Skeletal muscle cell (primary cell): Measurements from ENCODE around the gene ATG16L2.
"Not testable (repeated sequence)": the region's sequence is repeated elsewhere in the genome, so short reads cannot be mapped to it uniquely, and the experiment has no call there.

ENCODE experiments used
- DNase-seq: peaks from one replicate; pipeline ENCODE4 v3.0.0-alpha.2; 2010; ENCODE audit warnings: low read depth
- H3K4me3 ChIP-seq: 2 replicates; pipeline ENCODE4 v1.5.1; 2011; ENCODE audit warnings: low read depth, mild to moderate bottlenecking, control low read depth, low read length, moderate library complexity

The ATG16L2 gene

GRCh38 chr11:72821221-72821919 lies 7.2 kb downstream of the ATG16L2 start:
- no peak for DNase-seq
- peak overlapping the region; percentile 59 for H3K4me3 ChIP-seq

DNA sequence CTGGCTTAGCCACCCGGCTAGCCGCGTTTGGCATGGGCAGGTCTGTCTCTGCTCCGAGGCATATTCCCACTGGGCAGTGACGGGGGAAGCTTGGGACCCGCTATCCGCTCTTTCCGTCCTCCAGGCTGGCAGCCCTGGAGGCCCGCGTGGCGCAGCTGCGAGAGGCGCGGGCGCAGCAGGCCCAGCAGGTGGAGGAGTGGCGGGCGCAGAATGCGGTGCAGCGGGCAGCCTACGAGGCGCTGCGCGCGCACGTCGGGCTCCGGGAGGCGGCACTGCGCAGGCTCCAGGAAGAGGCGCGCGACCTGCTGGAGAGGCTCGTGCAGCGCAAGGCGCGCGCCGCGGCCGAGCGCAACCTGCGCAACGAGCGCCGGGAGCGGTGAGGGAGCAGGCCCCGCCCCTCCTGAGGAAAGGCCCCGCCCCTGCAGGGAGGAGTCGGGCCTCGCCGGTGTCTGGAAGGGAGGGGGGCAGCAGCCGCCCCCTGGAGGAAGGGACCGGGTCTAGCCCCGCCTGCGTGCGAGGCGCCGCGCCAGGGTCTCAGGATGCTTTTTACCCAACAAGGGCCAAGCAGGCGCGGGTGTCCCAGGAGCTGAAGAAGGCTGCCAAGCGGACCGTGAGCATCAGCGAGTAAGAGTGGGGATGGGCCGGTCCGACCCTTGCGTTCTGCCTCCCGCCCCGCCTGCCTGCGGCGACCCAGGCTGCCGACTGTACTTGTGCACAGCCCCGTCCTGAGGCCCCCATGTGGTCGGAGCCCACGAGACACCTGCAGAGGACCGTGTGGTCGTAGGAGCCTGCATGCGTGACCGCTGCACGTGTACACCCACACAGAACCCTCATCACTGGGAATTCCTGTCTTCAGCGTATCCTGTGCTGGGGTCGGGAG lies 7.9 kb downstream of the ATG16L2 start:
- peak; percentile 47 for DNase-seq
- peak overlapping the region; percentile 59 for H3K4me3 ChIP-seq

- no peak for DNase-seq
- no peak overlapping the region for H3K4me3 ChIP-seq
Observed at GRCh38 chr11:72823105-72823804, 9.0 kb downstream of the ATG16L2 start.

DNA sequence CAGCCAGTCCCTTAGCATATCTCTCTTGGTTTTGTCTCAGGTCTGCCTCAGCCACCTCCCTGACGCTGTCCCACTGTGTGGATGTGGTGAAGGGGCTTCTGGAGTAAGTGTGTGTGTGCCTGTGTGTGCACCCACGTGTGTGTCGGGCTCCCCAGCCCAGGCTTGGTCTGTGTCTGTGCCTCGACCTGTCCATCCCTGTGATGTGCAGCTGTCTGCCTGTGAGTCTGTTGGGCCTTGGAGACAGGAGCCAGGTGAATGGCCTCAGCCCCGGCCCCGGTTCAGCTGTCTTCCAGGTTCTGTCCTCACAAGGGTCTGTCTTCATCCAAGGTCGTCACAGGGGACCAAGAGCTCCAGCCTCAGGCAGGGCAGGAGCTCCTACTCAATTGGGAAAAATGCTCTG lies 9.8 kb downstream of the ATG16L2 start:
- DNase-seq: no peak
- H3K4me3 ChIP-seq: no peak overlapping the region

DNA sequence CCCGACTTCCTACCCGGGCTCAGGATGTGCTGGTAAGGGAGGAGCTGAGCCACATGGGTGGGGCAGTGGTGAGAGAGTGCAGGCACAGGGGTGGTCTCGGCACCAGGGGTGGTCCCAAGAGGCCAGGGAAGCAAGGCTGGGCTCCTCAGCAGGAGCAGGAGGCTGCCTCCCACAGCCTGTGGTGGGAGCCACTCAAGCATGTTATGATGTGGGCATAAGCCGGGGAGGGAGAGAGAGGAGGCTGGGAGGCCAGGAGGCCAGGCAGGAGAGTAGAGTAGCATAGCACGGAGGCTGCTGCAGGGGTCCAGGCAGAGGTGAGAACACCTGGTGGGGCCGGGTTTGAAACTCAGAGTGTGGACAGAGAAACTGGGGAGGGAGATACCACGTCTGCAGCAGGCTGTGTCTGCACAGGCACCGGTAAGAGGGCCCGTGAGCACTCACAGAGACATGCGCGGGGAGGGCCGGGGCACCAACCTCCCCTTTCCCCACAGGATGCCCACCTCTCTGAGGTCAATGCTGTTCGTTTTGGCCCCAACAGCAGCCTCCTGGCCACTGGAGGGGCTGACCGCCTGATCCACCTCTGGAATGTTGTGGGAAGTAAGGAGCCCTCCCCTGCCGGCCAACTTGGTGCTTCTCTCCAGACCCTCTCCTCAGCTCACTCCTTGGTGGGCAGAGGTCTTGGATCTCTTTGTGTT lies 10.7 kb downstream of the ATG16L2 start:
- DNase-seq: no peak
- no peak overlapping the region for H3K4me3 ChIP-seq

DNA sequence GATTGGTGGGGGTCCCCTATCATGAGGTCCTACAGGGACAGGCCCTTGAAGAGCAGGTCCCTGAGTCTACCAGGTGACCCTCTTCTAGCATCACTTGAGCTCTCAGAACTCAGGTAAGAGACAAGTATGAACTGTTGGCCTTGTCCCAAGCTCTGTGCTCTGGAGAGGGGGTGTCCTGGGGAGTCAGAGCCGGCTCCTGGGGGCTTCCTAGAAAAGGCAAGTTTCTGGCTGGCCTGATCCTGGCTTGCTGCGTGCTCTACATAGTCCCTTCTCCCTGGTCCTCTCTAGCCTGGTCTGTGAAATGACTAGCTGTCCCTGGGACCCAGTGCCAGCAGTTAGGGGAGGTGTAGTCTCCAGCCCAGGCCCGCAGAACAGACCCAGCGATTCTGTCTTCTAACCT lies 11.4 kb downstream of the ATG16L2 start:
- no peak for DNase-seq
- no peak overlapping the region for H3K4me3 ChIP-seq

DNA sequence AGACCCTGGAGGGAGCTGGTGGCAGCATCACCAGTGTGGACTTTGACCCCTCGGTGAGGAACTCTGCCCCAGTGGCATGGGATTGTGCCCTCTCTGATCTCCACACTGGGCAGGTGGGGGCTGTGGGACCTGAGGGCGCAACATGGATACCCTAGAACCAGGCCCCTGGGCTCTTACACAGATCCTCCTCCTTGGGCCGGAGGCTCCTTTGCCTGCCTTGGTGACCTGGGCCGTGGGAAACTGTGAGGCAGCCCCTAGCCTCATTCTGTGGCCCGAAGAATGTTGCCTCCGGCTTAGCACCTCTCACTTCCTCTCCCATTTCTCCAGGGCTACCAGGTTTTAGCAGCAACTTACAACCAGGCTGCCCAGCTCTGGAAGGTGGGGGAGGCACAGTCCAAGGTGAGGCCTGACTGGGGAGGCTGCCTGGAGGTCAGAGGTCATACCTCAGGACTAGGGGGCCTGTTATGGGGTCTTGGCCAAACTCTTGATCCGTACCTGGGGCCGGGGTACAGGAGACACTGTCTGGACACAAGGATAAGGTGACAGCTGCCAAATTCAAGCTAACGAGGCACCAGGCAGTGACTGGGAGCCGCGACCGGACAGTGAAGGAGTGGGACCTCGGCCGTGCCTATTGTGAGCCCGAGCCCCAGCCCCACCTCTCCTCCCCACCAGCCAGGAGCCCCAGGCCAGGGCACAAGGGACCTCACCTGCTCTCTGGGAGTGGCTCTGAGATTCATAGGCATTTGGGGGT lies 12.2 kb downstream of the ATG16L2 start:
- no peak for DNase-seq
- no peak overlapping the region for H3K4me3 ChIP-seq

DNA sequence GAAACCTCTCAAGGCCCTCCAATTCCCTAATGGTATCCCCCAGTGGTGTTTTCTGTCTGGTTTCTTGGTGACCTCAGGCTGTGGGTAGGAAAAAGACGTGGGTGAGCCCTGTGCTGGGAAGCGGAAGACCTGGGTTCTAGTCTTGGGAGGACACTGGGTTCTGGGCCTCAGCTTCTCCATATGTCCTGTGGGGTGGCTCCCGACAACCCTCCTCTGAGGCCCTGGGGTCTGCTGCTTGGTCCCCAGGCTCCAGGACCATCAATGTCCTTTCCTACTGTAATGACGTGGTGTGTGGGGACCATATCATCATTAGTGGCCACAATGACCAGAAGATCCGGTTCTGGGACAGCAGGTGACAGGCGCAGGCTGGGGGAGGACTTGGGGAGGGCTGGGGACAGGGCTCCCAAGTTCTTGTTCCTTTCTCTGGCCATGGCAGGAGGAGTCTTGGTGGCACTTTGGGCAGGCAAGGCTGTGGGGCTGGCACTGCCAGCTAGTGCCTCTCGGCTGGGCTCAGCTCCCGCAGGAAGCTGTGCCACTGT lies 12.8 kb downstream of the ATG16L2 start:
- DNase-seq: no peak
- no peak overlapping the region for H3K4me3 ChIP-seq

- H3K4me3 ChIP-seq, DNase-seq: not testable (repeated sequence)
Observed at GRCh38 chr11:72827656-72828055, 13.4 kb downstream of the ATG16L2 start.

GRCh38 chr11:72828081-72828567 lies 13.9 kb downstream of the ATG16L2 start:
- H3K4me3 ChIP-seq: no peak overlapping the region

DNA sequence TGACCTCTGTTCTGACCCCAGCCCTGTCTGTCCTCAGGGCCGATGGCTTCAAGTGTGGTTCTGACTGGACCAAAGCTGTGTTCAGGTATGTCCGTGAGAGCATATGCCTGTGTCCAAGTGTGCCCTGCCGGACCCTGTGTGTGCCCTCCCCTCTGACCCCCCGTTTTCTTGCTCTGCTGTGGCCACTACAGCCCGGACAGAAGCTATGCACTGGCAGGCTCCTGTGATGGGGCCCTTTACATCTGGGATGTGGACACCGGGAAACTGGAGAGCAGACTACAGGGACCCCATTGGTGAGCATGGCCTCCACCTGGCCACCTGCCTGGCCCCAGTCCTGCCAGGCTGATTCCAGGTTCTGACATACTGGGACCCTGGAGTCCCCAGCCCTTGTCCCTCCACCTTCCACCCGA lies 14.5 kb downstream of the ATG16L2 start:
- H3K4me3 ChIP-seq: no peak overlapping the region
- no peak for DNase-seq

More at GRCh38 chr11:72828081-72828567, 13.9 kb downstream of the ATG16L2 start:
- DNase-seq: no peak

DNA sequence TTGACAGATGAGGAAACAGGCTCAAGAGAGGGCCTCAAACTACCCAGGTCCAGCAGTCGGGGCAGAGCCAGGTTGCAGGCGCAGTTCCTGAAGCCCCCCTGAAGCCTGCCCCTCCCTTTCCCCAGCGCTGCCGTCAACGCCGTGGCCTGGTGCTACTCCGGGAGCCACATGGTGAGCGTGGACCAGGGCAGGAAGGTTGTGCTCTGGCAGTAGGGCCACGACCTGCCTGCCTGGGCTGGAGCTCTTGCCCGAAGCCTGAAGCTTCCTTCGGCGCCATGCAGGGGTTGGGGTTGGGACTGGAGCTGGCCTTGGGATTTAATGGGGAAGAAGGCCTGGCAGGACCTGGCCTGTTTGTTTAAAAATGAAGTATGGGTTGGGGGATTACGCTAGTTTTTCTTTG lies 15.0 kb downstream of the ATG16L2 start:
- no peak overlapping the region for H3K4me3 ChIP-seq
- no peak for DNase-seq

DNA sequence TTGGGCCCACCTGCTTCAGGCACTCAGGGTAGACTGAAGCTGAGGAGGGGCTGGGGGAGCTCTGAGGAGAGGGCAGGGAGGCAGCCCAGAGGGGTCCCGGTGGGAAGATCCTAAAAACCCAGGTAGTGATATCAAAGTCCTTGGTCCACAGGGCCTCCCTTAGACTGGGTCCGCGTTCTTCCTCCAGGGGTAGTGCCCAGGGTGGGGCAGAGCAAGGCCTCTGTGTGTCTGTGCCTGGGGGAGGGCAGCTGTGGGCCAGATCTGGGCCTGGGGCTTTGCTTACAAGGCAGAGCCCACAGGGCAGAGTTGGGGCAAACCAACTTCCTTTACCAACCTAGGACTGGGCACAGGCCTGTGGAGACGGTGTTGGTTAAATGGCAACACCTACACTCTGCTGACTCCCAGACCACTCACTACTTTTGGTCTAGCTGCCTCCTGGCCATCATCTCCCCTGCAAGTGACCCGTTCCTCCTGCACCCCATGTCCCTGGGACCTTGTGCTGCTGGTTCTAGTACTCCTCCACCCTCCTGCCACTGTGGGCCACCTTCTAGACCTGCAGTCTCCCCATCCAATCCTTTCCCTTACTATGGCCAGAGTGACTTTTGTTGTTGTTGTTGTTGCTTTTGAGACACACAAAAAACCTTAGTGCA lies 15.8 kb downstream of the ATG16L2 start:
- DNase-seq: no peak
- no peak overlapping the region for H3K4me3 ChIP-seq

DNA sequence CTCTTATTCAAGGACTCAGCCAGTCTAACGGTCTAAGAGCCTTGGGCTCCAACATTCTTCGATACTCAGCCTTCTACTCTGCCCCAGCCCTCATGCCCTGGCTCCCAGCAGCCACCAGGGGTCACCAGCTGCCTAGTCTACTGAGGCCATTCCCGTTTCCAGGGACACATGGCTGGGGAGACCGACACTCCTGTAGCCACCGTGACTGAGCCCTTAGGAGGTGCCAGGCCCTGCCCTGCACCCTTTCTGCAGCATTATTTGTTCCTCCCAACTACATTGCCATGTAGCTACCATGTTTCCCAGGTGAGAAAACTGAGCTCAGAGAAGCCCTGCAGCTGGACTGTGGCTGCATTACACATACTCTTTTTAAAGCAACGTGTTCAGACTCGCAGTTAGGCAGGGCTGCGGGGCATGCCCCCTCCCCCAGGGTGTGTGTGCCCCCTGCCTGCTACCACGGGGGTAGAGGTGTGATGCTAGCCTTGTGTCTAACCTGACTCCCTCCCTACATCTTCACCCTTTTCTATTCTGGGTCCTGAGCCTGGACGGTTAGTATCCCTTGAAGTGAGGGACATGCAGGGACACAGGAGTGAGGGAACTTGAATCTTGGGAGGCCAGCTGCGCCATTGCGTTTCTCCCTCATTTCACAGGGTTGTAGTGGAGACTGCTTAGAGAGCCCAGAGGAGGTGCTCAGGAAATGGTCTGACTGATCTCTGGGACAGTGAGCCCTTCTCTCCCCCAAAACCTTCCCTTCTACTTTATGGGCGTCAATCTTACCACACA lies 17.5 kb downstream of the ATG16L2 start:
- no peak for DNase-seq
- no peak overlapping the region for H3K4me3 ChIP-seq

GRCh38 chr11:72832301-72833082 lies 18.3 kb downstream of the ATG16L2 start:
- no peak overlapping the region for H3K4me3 ChIP-seq
- DNase-seq: no peak

DNA sequence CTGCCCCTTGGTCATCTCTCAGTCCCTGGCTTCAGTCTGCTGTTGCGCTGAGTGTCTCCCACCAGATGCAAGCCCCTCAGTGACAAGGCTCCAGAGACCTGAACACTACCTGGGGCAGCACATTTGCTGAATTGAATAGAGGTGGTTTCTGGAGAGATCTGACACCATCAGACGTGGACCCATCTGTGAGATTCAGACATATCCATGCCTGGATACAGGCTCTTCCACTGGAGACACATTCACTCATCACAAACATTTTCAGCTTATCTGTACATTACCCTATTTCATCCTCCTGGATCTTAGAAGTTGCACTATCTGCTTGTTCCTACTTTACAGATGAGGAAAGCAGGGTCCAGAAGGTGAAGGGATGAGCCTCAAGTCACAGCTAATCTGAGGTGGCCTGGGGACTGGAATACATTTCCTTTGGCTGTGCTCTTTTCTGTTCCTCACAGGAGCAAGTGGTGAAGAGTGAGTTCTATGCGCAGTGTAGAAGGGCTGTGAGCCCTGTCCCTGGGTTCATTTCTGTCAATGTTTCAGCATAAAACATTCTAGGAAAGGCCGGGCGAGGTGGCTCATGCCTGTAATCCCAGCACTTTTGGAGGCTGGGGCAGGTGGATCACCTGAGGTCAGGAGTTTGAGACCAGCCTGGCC lies 19.0 kb downstream of the ATG16L2 start:
- no peak for DNase-seq
- no peak overlapping the region for H3K4me3 ChIP-seq
